Ramos (cell line): ENCODE data around the gene FAM110A.

Source experiments
- in situ Hi-C: fragments of 300-500 bp; cut with MboI; formaldehyde crosslinking; loops from one replicate; pipeline ENCODE4 v1.14.3; 2022; ENCODE audit warnings: low sequenced_read_pairs; ENCODE audit not compliant: unreplicated experiment

FAM110A gene

GRCh38 chr20:869606-870005 is 36.1 kb downstream of the FAM110A start:
- in situ Hi-C loops, result no loop called here

- in situ Hi-C loops, result no loop called here
Measured at GRCh38 chr20:870758-871157, 37.2 kb downstream of the FAM110A start.

DNA sequence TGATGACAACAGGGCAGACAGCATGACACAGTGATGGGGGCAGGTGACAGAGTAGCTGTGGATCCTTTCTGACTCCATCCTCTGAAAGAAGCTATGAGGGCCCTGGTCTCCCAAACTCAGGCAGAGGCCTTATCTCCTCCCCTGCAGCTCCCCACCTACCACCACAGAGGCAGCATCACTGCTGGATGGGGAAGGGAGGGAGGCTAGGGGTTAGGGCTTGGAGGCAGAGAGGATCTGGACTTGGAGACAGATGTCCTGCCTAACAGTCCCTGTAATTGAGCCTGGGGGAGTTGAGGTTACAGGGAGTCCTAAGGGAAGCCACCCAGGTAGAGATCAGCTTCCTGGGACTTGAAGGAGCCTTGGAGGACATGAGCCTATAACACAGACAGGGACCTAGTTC is 37.9 kb downstream of the FAM110A start:
- in situ Hi-C loops, result no loop called here

DNA sequence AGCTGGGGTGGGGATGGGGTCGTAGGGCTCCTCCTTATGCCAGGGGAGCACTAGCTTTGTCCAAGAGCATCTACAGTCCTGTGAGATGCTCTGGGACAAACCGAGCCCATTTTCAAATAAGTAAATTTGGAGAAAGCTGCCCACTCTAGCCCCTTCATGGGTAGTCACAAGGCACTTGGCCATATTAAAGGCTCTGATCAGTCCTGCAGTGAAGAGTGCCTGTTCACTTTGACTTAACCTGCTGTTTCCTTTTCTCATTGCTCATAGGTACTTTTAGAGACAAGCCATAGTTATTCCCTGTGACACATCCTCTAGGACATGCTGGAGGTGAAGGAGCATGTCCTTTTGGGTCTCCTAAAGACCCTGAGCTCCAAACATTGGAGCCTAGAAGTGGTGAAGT is 38.4 kb downstream of the FAM110A start:
- in situ Hi-C loops, result no loop called here

DNA sequence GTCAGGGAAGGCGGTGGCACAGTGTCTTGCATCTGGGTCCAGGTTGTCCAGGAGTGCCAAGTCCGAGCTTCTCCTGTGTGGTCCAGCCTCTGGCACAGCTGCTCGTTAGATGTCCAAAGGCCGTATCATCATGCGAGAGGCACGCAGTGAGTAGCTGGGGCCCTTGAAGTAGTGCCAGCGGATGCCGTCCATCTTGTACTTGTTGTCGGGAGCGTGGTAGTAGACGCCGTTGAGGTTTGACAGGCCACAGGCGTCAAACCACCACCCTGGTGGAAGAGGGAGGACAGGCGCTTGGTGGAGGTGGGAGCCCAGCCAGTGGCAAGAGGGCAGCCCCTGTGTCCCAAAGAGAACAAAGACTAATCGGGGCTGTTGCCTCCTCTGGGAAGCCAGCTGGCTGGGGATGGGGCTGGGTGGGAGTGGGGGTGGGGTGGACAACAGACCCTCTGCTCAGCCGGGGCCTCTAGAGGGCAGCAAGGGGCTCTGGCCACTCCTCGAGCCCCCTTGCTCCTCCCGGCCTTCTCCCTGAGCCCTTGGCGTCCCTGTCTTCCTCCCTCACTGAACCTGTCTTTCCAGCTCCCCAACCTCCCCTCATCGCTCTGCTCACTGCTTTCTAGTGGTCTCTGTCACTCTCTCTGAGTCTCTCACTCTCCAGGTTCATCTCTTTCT is 39.5 kb downstream of the FAM110A start:
- in situ Hi-C loops, result no loop called here

GRCh38 chr20:873875-874607 is 40.5 kb downstream of the FAM110A start:
- in situ Hi-C loops, result no loop called here

GRCh38 chr20:875115-875514 is 41.6 kb downstream of the FAM110A start:
- in situ Hi-C loops, result no loop called here

- in situ Hi-C loops, result no loop called here
Measured at GRCh38 chr20:877814-878213, 44.3 kb downstream of the FAM110A start.

DNA sequence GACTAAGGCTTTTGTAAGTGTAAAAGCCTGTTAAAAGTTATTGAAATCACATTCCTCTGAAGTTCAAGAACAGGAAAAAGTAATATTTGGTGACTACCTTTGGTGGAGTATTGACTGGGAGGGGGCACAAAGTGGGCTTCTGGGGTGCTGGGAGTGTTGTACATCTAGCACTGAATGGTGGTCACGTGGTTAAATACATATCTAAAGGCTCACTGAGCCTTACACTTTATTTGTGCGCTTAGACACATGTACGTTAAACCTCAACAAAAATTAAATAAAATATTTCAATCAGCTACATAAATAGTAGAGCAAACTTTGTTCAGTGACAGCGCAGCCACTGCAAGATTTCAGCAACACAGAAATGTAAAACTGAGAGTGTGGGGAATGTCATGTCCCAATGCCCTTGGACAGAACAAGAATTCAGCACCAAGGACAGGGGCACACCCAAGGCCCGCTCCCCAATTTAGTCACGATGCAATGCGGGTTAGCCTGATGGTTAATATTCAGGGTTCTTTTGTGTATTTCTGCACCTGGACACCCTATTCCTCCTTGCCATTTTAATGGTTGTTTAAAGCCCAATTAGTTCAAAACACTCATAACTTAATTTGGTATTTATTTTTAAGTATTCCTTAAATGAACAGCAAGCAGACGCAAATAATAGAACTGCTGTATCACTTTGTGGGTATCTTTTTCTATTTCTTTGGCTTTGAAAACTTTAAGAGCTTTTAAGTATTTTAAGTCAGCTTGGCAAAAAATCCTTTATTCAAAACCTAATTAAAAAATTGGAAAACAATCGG is 45.2 kb downstream of the FAM110A start:
- in situ Hi-C loops, result no loop called here

- in situ Hi-C loops, result no loop called here
Measured at GRCh38 chr20:879626-880025, 46.1 kb downstream of the FAM110A start.

- in situ Hi-C loops, result no loop called here
Measured at GRCh38 chr20:881051-881782, 47.7 kb downstream of the FAM110A start.

DNA sequence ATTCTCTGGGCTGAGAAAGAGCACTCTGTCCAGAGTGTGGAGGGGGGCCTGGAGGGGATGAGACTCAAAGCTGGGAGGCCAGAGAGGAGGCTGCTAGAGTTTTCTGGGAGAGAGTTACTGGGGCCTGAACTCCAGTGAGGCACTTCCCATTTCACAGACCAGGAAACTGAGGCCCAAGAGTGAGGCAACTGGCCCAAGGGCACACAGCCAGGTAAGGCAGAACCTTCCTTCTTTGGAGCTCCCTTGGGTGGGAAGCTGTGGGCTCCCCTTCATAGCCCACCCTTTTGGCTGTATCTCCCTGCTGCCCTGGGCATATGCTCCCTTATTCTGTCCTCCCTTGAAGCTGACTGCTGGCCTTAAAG is 48.2 kb downstream of the FAM110A start:
- in situ Hi-C loops, result no loop called here

DNA sequence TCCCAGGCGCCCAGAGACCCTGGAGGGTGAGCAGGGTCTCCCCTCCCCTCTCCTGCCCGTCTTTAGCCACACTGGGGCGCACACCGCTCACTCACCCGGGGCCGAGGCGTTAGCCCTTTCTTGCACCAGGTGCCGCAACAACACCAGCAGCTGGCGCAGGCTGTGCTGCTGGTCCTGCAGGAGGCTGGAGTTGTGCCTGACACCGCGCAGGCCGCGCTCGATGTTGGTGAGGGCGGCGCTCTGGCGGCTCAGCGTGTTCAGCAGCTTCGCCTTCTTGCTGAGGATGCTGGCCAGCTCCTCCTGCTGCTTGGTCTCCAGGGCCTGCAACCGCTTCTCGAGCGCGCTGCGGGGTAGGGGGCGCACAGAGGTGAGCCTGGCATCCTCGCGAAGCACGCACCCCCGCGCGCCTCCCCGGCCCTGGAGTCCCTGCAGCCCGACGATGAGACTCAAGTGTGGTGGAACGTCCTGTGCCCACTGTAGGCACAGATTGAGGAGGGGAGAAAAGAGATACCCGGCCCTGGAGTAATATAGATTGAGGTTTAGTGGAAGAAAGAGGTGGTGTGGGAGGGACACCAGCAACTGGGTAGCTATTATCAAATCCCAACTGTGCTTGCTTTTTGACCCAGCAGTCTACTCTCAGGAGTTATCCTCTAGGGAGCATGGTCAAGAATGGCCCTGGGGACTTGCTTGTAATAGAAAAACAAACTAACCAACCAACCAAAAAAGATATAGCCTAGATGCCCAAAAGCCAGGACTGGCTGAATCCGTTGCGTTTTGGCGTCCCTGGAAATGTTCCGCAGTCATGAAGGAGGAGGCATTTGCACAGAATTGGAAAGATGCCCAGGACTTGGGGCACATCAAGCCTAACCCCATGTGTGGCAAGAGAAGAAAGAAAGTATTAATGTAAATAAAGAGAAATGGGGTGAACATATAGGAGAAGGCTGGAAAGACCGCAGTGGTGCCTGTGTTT is 51.8 kb downstream of the FAM110A start:
- in situ Hi-C loops, result no loop called here

- in situ Hi-C loops, result no loop called here
Measured at GRCh38 chr20:887137-887536, 53.6 kb downstream of the FAM110A start.

DNA sequence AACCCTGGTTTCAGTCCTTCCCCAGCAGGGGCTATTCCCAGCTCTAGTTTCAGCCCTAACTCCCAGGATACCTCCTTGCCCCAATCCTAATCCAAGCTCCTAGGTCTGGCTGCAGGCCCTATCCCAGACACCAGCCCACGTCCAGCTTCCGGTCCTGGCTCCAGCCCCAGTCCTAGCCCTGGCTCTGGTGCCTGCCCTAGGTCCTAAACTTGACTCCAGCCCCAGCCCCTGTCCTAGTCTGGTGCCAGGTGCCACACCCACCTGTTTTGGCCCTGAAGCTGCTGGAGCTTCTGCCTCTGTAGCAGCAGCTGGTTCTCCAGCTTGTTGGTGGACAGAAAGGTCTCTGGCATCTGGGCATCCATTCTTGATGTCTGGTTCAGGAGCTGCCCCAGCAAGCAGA is 54.5 kb downstream of the FAM110A start:
- in situ Hi-C loops, result no loop called here

DNA sequence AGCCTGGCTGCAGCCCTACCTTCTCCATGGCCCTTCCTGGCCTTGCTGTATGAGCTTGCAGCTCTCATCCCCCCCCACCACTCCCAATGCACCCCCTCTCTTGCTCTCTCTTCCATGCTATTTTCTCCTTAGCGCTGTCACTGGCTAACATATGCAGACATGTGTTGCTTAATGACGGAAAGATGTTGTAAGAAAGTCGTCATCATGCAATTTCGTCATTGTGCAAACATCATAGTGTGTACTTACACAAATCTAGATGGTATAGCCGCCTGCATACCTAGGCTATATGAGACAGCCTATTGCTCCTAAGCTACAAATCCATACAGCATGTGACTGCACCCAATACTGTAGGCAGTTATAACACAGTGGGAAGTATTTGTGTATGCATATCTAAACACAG is 55.6 kb downstream of the FAM110A start:
- in situ Hi-C loops, result no loop called here

- in situ Hi-C loops, result no loop called here
Measured at GRCh38 chr20:889932-890463, 56.5 kb downstream of the FAM110A start.

- in situ Hi-C loops, result no loop called here
Measured at GRCh38 chr20:890666-891057, 57.1 kb downstream of the FAM110A start.

DNA sequence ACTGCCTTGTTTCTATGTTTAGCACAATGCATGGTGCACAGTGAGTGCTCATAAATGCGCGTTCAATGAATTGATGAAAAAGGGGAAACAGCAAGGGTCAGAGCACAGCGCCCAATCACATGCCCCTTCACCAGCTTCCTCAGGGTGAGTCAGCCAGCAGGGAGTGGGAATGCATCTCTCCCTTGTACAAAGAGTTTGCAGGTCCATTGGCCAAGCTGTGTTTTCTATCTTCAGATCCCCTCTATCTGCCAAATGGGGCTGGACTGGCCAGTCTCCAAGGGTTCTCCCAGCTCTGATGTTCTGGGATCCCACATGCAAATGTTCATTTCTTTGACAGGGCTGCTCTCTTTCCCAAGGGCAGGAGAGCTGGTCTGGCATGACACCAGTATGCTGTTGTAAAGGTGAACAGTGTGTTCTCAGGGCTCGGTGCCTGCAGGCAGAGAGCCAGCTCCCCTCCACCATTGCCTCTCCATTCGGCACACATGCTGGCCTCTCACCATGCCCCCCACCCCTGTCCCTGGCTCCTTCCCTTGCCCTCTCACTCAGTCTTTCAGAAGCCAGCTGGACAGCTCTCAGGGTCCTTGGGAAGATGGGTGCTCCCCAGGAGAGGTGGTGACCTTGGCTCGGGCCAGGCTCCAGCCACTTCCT is 57.7 kb downstream of the FAM110A start:
- in situ Hi-C loops, result no loop called here
